GM23338 (cell line): ENCODE results near the gene GNPTG. TPM values are rescaled to one million over a fixed set of nuclear protein-coding genes. Genes with fewer than 3 reads are reported as not detected.

Source experiments
- ATAC-seq: fragments of 200-7000 bp; cut with Tn5 transposase; 3 replicates; pipeline ENCODE4 v1.9.1; 2020
- DNase-seq: peaks from one replicate; pipeline ENCODE4 v3.0.0-alpha.2; 2015; ENCODE audit warnings: low spot score
- H2AFZ ChIP-seq: fragments of 200-600 bp; sonication (generic); 2 replicates; pipeline ENCODE4 v1.8.0; 2016; ENCODE audit warnings: antibody characterized with exemption, mild to moderate bottlenecking, moderate library complexity
- H3F3A ChIP-seq: fragments of 200-600 bp; sonication (generic); replicated peaks from 2 replicates; pipeline ENCODE4 v1.8.0; 2017; ENCODE audit warnings: antibody characterized with exemption, mixed run types, low read depth
- H3K27ac ChIP-seq: fragments of 200-600 bp; sonication (generic); 2 replicates; pipeline ENCODE4 v1.6.1; 2016; ENCODE audit warnings: low read depth
- H3K27me3 ChIP-seq: fragments of 200-600 bp; sonication (generic); 2 replicates; pipeline ENCODE4 v1.8.0; 2016; ENCODE audit warnings: mild to moderate bottlenecking, mixed run types, moderate library complexity; ENCODE audit not compliant: insufficient read depth
- H3K36me3 ChIP-seq: fragments of 200-600 bp; sonication (generic); 2 replicates; pipeline ENCODE4 v1.8.0; 2016; ENCODE audit warnings: mild to moderate bottlenecking; ENCODE audit not compliant: insufficient read depth
- H3K4me1 ChIP-seq: fragments of 200-600 bp; sonication (generic); 2 replicates; pipeline ENCODE4 v1.8.0; 2016; ENCODE audit warnings: mild to moderate bottlenecking, moderate library complexity; ENCODE audit not compliant: insufficient read depth
- H3K4me2 ChIP-seq: fragments of 200-600 bp; sonication (generic); 2 replicates; pipeline ENCODE4 v1.7.1; 2017; ENCODE audit warnings: mixed run types
- H3K4me3 ChIP-seq: fragments of 200-600 bp; sonication (generic); 2 replicates; pipeline ENCODE4 v1.6.1; 2016; ENCODE audit warnings: mixed run types
- H3K79me2 ChIP-seq: fragments of 200-600 bp; sonication (generic); replicated peaks from 2 replicates; pipeline ENCODE4 v1.8.0; 2017; ENCODE audit warnings: mild to moderate bottlenecking; ENCODE audit not compliant: insufficient read depth
- H3K9me2 ChIP-seq: fragments of 200-600 bp; sonication (generic); 2 replicates; pipeline ENCODE4 v1.8.0; 2017; ENCODE audit not compliant: insufficient read depth
- H4K20me1 ChIP-seq: fragments of 200-600 bp; sonication (generic); replicated peaks from 2 replicates; pipeline ENCODE4 v1.8.0; 2017; ENCODE audit warnings: mild to moderate bottlenecking; ENCODE audit not compliant: insufficient read depth
- H3K27ac Mint-ChIP-seq: 2 replicates; pipeline ENCODE4 v1.8.0; 2020; ENCODE audit warnings: inconsistent platforms, mild to moderate bottlenecking, moderate library complexity, mixed read lengths
- H3K27me3 Mint-ChIP-seq: 3 replicates; pipeline ENCODE4 v1.8.0; 2022; ENCODE audit warnings: low read depth, mild to moderate bottlenecking, moderate library complexity, mixed read lengths, inconsistent platforms; ENCODE audit not compliant: insufficient read depth, poor library complexity
- H3K36me3 Mint-ChIP-seq: 3 replicates; pipeline ENCODE4 v1.8.0; 2021; ENCODE audit warnings: low read depth, mild to moderate bottlenecking, inconsistent platforms, moderate library complexity, mixed read lengths
- H3K4me1 Mint-ChIP-seq: 3 replicates; pipeline ENCODE4 v1.8.0; 2020; ENCODE audit warnings: mild to moderate bottlenecking, inconsistent platforms, mixed read lengths
- H3K4me3 Mint-ChIP-seq: 3 replicates; pipeline ENCODE4 v1.8.0; 2021; ENCODE audit warnings: moderate library complexity, mild to moderate bottlenecking, inconsistent platforms, mixed read lengths
- H3K9me3 Mint-ChIP-seq: 3 replicates; pipeline ENCODE4 v1.8.0; 2020; ENCODE audit warnings: moderate library complexity, mild to moderate bottlenecking, inconsistent platforms, mixed read lengths
- CREB1 ChIP-seq: fragments of 250-450 bp; sonication (Bioruptor Pico); IDR thresholded peaks from 2 replicates; pipeline ENCODE4 v1.5.0; 2020; ENCODE audit warnings: low read depth, mild to moderate bottlenecking, moderate library complexity
- CTCF ChIP-seq, 2 experiments: fragments of 200-600 bp in 1 of 2; sonication (generic) in 1 of 2; conservative IDR thresholded peaks; 2 replicates each; pipeline versions ENCODE4 v1.5.1 to v1.6.1; 2016 to 2017; ENCODE audit warnings: antibody characterized with exemption in 2 of 2, low read depth in 2 of 2, mild to moderate bottlenecking in 2 of 2, moderate library complexity in 1 of 2
- ETS1 ChIP-seq: IDR thresholded peaks from 2 replicates; pipeline ENCODE4 v1.6.1; 2016; ENCODE audit warnings: antibody characterized with exemption
- EZH2 ChIP-seq: fragments of 200-600 bp; sonication (generic); IDR thresholded peaks from one replicate; pipeline ENCODE4 v1.8.0; 2017; ENCODE audit warnings: antibody characterized with exemption, mild to moderate bottlenecking, low read depth; ENCODE audit not compliant: unreplicated experiment
- EZH2phosphoT487 ChIP-seq: fragments of 200-600 bp; sonication (generic); IDR thresholded peaks from one replicate; pipeline ENCODE4 v1.8.1; 2018; ENCODE audit warnings: antibody characterized with exemption; ENCODE audit not compliant: unreplicated experiment
- JUNB ChIP-seq: IDR thresholded peaks from one replicate; pipeline ENCODE4 v1.6.1; 2016; ENCODE audit warnings: antibody characterized with exemption; ENCODE audit not compliant: unreplicated experiment
- NANOG ChIP-seq: IDR thresholded peaks from 2 replicates; pipeline ENCODE4 v1.6.1; 2016; ENCODE audit warnings: antibody characterized with exemption, borderline replicate concordance
- POLR2AphosphoS5 ChIP-seq: IDR thresholded peaks from 2 replicates; pipeline ENCODE4 v1.6.1; 2016; ENCODE audit warnings: antibody characterized with exemption, low read depth
- REST ChIP-seq: IDR thresholded peaks from one replicate; pipeline ENCODE4 v1.6.1; 2018; ENCODE audit warnings: antibody characterized with exemption; ENCODE audit not compliant: unreplicated experiment
- STAT1 ChIP-seq: IDR thresholded peaks from one replicate; pipeline ENCODE4 v1.6.1; 2016; ENCODE audit warnings: antibody characterized with exemption; ENCODE audit not compliant: unreplicated experiment
- ZNF114 ChIP-seq: fragments of 250-450 bp; sonication (Bioruptor Pico); IDR thresholded peaks from 2 replicates; pipeline ENCODE4 v1.5.0; 2020; ENCODE audit warnings: mild to moderate bottlenecking, moderate library complexity
- ZNF331 ChIP-seq: fragments of 250-450 bp; sonication (Bioruptor Pico); IDR thresholded peaks from 2 replicates; pipeline ENCODE4 v1.5.0; 2020; ENCODE audit warnings: low read depth, mild to moderate bottlenecking, moderate library complexity
- ZNF462 ChIP-seq: fragments of 250-450 bp; sonication (Bioruptor Pico); IDR thresholded peaks from 2 replicates; pipeline ENCODE4 v1.5.0; 2020; ENCODE audit warnings: mild to moderate bottlenecking, moderate library complexity
- polyA plus RNA-seq: library from polyadenylated mRNA; unstranded; fragments of >200 nt; fragmentation: Nextera tagmentation; extraction: Ambion mirVana; gene quantifications from 2 replicates; pipeline ENCODE4 v1.2.1, GENCODE V29; 2016
- total RNA-seq: library from RNA; depleted of rRNA; stranded (reverse); fragments of >200 nt; shearing (Covaris generic); gene quantifications from 2 replicates; pipeline ENCODE4 v1.2.3, GENCODE V29; 2014

Gene GNPTG
- total and polyA plus RNA-seq, 2 experiments from 2014 or later = 23.3 to 41.0 TPM

GRCh38 chr16:1340730-1341494 is 10.8 kb upstream of the GNPTG start:
- no peaks in the 10 kb centered on the region for H3K9me2 ChIP-seq
- H3K27me3 Mint-ChIP-seq = peaks cover 22% of the 10 kb centered on the region

More at GRCh38 chr16:1340730-1341494, 10.8 kb upstream of the GNPTG start:
- no peak overlapping the region for H2AFZ ChIP-seq
- no peaks in the 10 kb centered on the region; the same call in 1 of the 2 replicates for H3K4me1 ChIP-seq
- H3K27ac ChIP-seq = no peak overlapping the region
- Mint-ChIP-seq H3K4me3 (no peak overlapping the region), H3K36me3 (no peaks in the 10 kb centered on the region), H3K27ac (no peak overlapping the region), H3K9me3 (no peaks in the 10 kb centered on the region), H3K4me1 (peaks cover 6% of the 10 kb centered on the region; the same call in 2 of the 3 replicates)
- H4K20me1 ChIP-seq = no peaks in the 10 kb centered on the region
- no peaks in the 10 kb centered on the region for H3K36me3 ChIP-seq
- no peaks in the 10 kb centered on the region for H3K79me2 ChIP-seq
- peaks cover under 1% of the 10 kb centered on the region for H3K27me3 ChIP-seq
- DNase-seq = no peak
- ATAC-seq = no peak
- no peak for TF ChIP-seq ZNF462 (CRISPR knock-in tag)
- no peak for TF ChIP-seq EZH2phosphoT487
- TF ChIP-seq STAT1 = no peak
- TF ChIP-seq JUNB = no peak
- TF ChIP-seq ZNF114 (CRISPR knock-in tag) = no peak
- no peak for TF ChIP-seq NANOG
- TF ChIP-seq ETS1 = no peak
- no peak for TF ChIP-seq EZH2
- TF ChIP-seq ZNF331 = no peak
- TF ChIP-seq CTCF (conservative IDR thresholded peaks at IDR 0.05; ENCODE audit: low read depth in 2 of 2) = no peak
- no peak for TF ChIP-seq CREB1 (CRISPR knock-in tag)
- TF ChIP-seq POLR2AphosphoS5 = no peak
- no peak for TF ChIP-seq REST
- no peak overlapping the region for H3K4me2 ChIP-seq
- H3F3A ChIP-seq = no peaks in the 10 kb centered on the region
- H3K4me3 ChIP-seq = no peak overlapping the region
